HepG2 (cell line): ENCODE measurements around the gene ADAMTSL3. TPM values are rescaled to one million over a fixed set of nuclear protein-coding genes. Genes with fewer than 3 reads are reported as not detected.

Experiments used
- ATAC-seq: fragments of 200-7000 bp; cut with Tn5 transposase; 3 replicates; pipeline ENCODE4 v1.9.1; 2020; ENCODE audit warnings: mild to moderate bottlenecking, moderate library complexity
- BruUV-seq: library from RNA; stranded (reverse); fragments of 400-500 nt; replicated peaks from 2 replicates; lab custom pipeline; 2021; lab: Mats Ljungman, UMichigan
- CTCF ChIA-PET: fragments of 300-600 bp; formaldehyde crosslinking; extraction: SDS; loops from one replicate; lab custom pipeline; 2021; ENCODE audit warnings: low total read pairs, inconsistent platforms, low intra/inter-chr PET ratio; lab: Yijun Ruan, JAX
- POLR2A ChIA-PET: fragments of 350-600 bp; sonication (Branson Sonifier 250); formaldehyde crosslinking; loops from one replicate; lab custom pipeline; 2020; ENCODE audit warnings: antibody characterized with exemption, inconsistent platforms; lab: Yijun Ruan, JAX
- DNase-seq: peaks from one replicate; pipeline ENCODE4 v3.0.0-alpha.2; 2015; ENCODE audit warnings: low spot score
- FAIRE-seq: peaks from 3 replicates; lab custom pipeline; 2011; peaks lifted over from hg19 to GRCh38; lab: Jason Lieb, UNC
- H2AFZ ChIP-seq: one replicate; pipeline ENCODE4 v1.6.1; 2011; ENCODE audit warnings: low read length, inconsistent platforms
- H3K27ac ChIP-seq: fragments of 300-600 bp; 3 replicates; pipeline ENCODE4 v1.8.0; 2011; ENCODE audit warnings: mixed run types, mild to moderate bottlenecking, mixed read lengths, low read length, inconsistent platforms; ENCODE audit not compliant: insufficient read depth; ENCODE audit errors: extremely low read length
- H3K27me3 ChIP-seq, 2 experiments: fragments of 200-600 bp in 1 of 2; 2 replicates in 1 of 2; 3 replicates in 1 of 2; pipeline versions ENCODE4 v1.6.0 to v1.8.0; 2011; ENCODE audit warnings: low read length in 2 of 2, mild to moderate bottlenecking in 2 of 2, moderate library complexity in 2 of 2, inconsistent platforms in 1 of 2; ENCODE audit not compliant: insufficient read depth in 2 of 2, control insufficient read depth in 1 of 2
- H3K36me3 ChIP-seq, 2 experiments: fragments of 200-600 bp in 1 of 2; replicated peaks in 1 of 2; 2 replicates in 1 of 2; 3 replicates in 1 of 2; pipeline versions ENCODE4 v1.5.1 to v1.8.0; 2011; ENCODE audit warnings: low read length in 2 of 2, inconsistent platforms in 1 of 2; ENCODE audit not compliant: insufficient read depth in 2 of 2, control insufficient read depth in 1 of 2
- H3K4me1 ChIP-seq: 2 replicates; pipeline ENCODE4 v1.5.1; 2012; ENCODE audit warnings: low read length, inconsistent platforms; ENCODE audit not compliant: insufficient read depth
- H3K4me2 ChIP-seq: 2 replicates; pipeline ENCODE4 v1.6.0; 2011; ENCODE audit warnings: low read depth, low read length, inconsistent platforms
- H3K4me3 ChIP-seq, 3 experiments: fragments of 200-600 bp in 1 of 3; sonication (generic), shearing (Covaris generic) in 1 of 3; replicated peaks in 1 of 3; 2 replicates each; pipeline ENCODE4 v1.5.1; 2011 to 2016; ENCODE audit warnings: low read length in 3 of 3, inconsistent platforms in 2 of 3, low read depth in 2 of 3, mild to moderate bottlenecking in 2 of 3, control low read depth in 1 of 3, mixed read lengths in 1 of 3; ENCODE audit not compliant: insufficient read depth in 1 of 3
- H3K79me2 ChIP-seq: one replicate; pipeline ENCODE4 v1.6.1; 2011; ENCODE audit warnings: low read length, inconsistent platforms; ENCODE audit not compliant: insufficient read depth
- H3K9ac ChIP-seq: 2 replicates; pipeline ENCODE4 v1.6.0; 2011; ENCODE audit warnings: mild to moderate bottlenecking, low read depth, low read length, inconsistent platforms; ENCODE audit not compliant: insufficient read depth
- H3K9me3 ChIP-seq: 2 replicates; pipeline ENCODE4 v1.5.1; 2012; ENCODE audit warnings: mild to moderate bottlenecking, low read length
- H4K20me1 ChIP-seq: 2 replicates; pipeline ENCODE4 v1.6.0; 2011; ENCODE audit warnings: inconsistent platforms, mild to moderate bottlenecking, low read length, moderate library complexity; ENCODE audit not compliant: insufficient read depth
- MAF1 ChIP-seq: sonication (generic); formaldehyde crosslinking; IDR thresholded peaks from 2 replicates; pipeline ENCODE4 v1.5.0; 2020; ENCODE audit warnings: missing genetic modification reagents, borderline replicate concordance
- MAFF ChIP-seq: IDR thresholded peaks from 2 replicates; pipeline ENCODE4 v1.6.1; 2011; ENCODE audit warnings: low read depth, low read length, improper control_type of control experiment
- PAF1 ChIP-seq: IDR thresholded peaks from 2 replicates; pipeline ENCODE4 v1.6.1; 2016; ENCODE audit warnings: missing genetic modification reagents, missing compliant biosample characterization
- SATB2 ChIP-seq: sonication (generic); formaldehyde crosslinking; IDR thresholded peaks from 2 replicates; pipeline ENCODE4 v1.5.0; 2020; ENCODE audit warnings: missing genetic modification reagents
- STAG1 ChIP-seq: sonication (generic); formaldehyde crosslinking; IDR thresholded peaks from 2 replicates; pipeline ENCODE4 v1.4.0; 2020; ENCODE audit warnings: missing genetic modification reagents
- ZFP62 ChIP-seq: sonication (generic); formaldehyde crosslinking; IDR thresholded peaks from 2 replicates; pipeline ENCODE4 v1.4.0; 2020; ENCODE audit warnings: missing genetic modification reagents
- ZNF10 ChIP-seq: sonication (generic); formaldehyde crosslinking; IDR thresholded peaks from 2 replicates; pipeline ENCODE4 v1.4.0; 2020; ENCODE audit warnings: mild to moderate bottlenecking, low read depth, missing genetic modification reagents, borderline replicate concordance
- ZNF569 ChIP-seq: sonication (generic); formaldehyde crosslinking; IDR thresholded peaks from 2 replicates; pipeline ENCODE4 v1.5.0; 2020; ENCODE audit warnings: mild to moderate bottlenecking, missing genetic modification reagents, moderate library complexity, borderline replicate concordance
- ZNF703 ChIP-seq: sonication (generic); formaldehyde crosslinking; IDR thresholded peaks from 2 replicates; pipeline ENCODE4 v1.5.1; 2020; ENCODE audit warnings: missing genetic modification reagents, mild to moderate bottlenecking, moderate library complexity, borderline replicate concordance
- WGBS: methylation state at CpG from one replicate; pipeline ENCODE4 v1.1.6; 2017; ENCODE audit warnings: low lambda C conversion rate; 5-methylcytosine and 5-hydroxymethylcytosine counted together
- in situ Hi-C: cut with HindIII; loops from 2 replicates; pipeline ENCODE4 v1.10.0; 2017; ENCODE audit warnings: low pct_unique_long_range_greater_than_20kb; ENCODE audit not compliant: extremely low pct_ligation_motif_present
- intact Hi-C: fragments of 100-400 bp; cut with micrococcal nuclease; formaldehyde crosslinking; loops from one replicate; pipeline ENCODE4 v1.10.0; 2022; ENCODE audit not compliant: unreplicated experiment
- polyA plus RNA-seq, 8 experiments: library from polyadenylated mRNA; depleted of rRNA in 3 of 8; stranded (reverse) in 7 of 8; unstranded in 1 of 8; fragments of >200 nt; fragmentation: Illumina TruSeq in 4 of 8; extraction: Trizol in 4 of 8; gene quantifications; 2 replicates each; pipeline versions ENCODE4 v1.2.1 to v1.2.3, GENCODE V29; 2011 to 2016; ENCODE audit warnings: low read depth in 4 of 8, missing spikeins in 1 of 8, mixed read lengths in 1 of 8; ENCODE audit not compliant: insufficient read depth in 1 of 8
- total RNA-seq, 5 experiments: library from RNA; depleted of rRNA; stranded (reverse); fragments of >200 nt; fragmentation: Illumina TruSeq; extraction: Trizol; gene quantifications; 2 replicates each; pipeline ENCODE4 v1.2.3, GENCODE V29; 2016; ENCODE audit warnings: low read depth in 1 of 5
- TF ChIP-seq, protein P1 (sequence below): sonication (generic); formaldehyde crosslinking; IDR thresholded peaks from 2 replicates; pipeline ENCODE4 v1.4.0; 2020; ENCODE audit warnings: missing genetic modification reagents
- TF ChIP-seq, protein P2 (sequence below), 2 experiments: sonication (generic) in 1 of 2; formaldehyde crosslinking in 1 of 2; IDR thresholded peaks; 2 replicates each; pipeline versions ENCODE4 v1.4.0 to v1.6.1; 2016 to 2020; ENCODE audit warnings: borderline replicate concordance in 1 of 2, low read depth in 1 of 2, mild to moderate bottlenecking in 1 of 2, missing genetic modification reagents in 1 of 2
- TF ChIP-seq, protein P3 (sequence below): sonication (generic); IDR thresholded peaks from 2 replicates; pipeline ENCODE4 v1.6.1; 2016; ENCODE audit warnings: low read depth, borderline replicate concordance

ADAMTSL3 gene
- total and polyA plus RNA-seq, 2 of the 13 experiments (the other 11 are each of a cell fraction or from before 2014, with no cell fraction given), result 0.04 to 0.09 TPM

GRCh38 chr15:83658430-83659416 lies 4.8 kb downstream of the ADAMTSL3 start:
- DNase-seq, result no peak
- H3K4me3 ChIP-seq, result no peak overlapping the region
- H3K9ac ChIP-seq, result no peak overlapping the region
- H3K27me3 ChIP-seq, result no peaks in the 10 kb centered on the region
- no peaks in the 10 kb centered on the region for H3K79me2 ChIP-seq
- H3K36me3 ChIP-seq, result no peaks in the 10 kb centered on the region
- no peak overlapping the region for H3K27ac ChIP-seq
- H4K20me1 ChIP-seq, result no peaks in the 10 kb centered on the region
- BruUV-seq, result no TSS peak
- peaks cover 32% of the 10 kb centered on the region for H3K4me1 ChIP-seq
- no peak overlapping the region for H2AFZ ChIP-seq
- in situ Hi-C loops (no loop called here), intact Hi-C loops (no loop called here)
- H3K4me2 ChIP-seq, result no peak overlapping the region
- ChIA-PET CTCF (no interaction called here), POLR2A (no interaction called here)
- ATAC-seq, result no peak
- no peak for FAIRE-seq
- no peaks in the 10 kb centered on the region for H3K9me3 ChIP-seq
- 33% methylated on average over 10 of the region's 10 CpGs for WGBS
- TF ChIP-seq SATB2 (CRISPR knock-in tag) (no peak), ZNF703 (CRISPR knock-in tag) (no peak), STAG1 (no peak), PAF1 (no peak), ZNF10 (CRISPR knock-in tag) (no peak), MAF1 (CRISPR knock-in tag) (no peak), ZNF569 (CRISPR knock-in tag) (no peak), ZFP62 (CRISPR knock-in tag) (no peak), MAFF (no peak)
- TF ChIP-seq, protein P1, sequence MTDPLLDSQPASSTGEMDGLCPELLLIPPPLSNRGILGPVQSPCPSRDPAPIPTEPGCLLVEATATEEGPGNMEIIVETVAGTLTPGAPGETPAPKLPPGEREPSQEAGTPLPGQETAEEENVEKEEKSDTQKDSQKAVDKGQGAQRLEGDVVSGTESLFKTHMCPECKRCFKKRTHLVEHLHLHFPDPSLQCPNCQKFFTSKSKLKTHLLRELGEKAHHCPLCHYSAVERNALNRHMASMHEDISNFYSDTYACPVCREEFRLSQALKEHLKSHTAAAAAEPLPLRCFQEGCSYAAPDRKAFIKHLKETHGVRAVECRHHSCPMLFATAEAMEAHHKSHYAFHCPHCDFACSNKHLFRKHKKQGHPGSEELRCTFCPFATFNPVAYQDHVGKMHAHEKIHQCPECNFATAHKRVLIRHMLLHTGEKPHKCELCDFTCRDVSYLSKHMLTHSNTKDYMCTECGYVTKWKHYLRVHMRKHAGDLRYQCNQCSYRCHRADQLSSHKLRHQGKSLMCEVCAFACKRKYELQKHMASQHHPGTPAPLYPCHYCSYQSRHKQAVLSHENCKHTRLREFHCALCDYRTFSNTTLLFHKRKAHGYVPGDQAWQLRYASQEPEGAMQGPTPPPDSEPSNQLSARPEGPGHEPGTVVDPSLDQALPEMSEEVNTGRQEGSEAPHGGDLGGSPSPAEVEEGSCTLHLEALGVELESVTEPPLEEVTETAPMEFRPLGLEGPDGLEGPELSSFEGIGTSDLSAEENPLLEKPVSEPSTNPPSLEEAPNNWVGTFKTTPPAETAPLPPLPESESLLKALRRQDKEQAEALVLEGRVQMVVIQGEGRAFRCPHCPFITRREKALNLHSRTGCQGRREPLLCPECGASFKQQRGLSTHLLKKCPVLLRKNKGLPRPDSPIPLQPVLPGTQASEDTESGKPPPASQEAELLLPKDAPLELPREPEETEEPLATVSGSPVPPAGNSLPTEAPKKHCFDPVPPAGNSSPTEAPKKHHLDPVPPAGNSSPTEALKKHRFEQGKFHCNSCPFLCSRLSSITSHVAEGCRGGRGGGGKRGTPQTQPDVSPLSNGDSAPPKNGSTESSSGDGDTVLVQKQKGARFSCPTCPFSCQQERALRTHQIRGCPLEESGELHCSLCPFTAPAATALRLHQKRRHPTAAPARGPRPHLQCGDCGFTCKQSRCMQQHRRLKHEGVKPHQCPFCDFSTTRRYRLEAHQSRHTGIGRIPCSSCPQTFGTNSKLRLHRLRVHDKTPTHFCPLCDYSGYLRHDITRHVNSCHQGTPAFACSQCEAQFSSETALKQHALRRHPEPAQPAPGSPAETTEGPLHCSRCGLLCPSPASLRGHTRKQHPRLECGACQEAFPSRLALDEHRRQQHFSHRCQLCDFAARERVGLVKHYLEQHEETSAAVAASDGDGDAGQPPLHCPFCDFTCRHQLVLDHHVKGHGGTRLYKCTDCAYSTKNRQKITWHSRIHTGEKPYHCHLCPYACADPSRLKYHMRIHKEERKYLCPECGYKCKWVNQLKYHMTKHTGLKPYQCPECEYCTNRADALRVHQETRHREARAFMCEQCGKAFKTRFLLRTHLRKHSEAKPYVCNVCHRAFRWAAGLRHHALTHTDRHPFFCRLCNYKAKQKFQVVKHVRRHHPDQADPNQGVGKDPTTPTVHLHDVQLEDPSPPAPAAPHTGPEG, result no peak
- TF ChIP-seq, protein P2, sequence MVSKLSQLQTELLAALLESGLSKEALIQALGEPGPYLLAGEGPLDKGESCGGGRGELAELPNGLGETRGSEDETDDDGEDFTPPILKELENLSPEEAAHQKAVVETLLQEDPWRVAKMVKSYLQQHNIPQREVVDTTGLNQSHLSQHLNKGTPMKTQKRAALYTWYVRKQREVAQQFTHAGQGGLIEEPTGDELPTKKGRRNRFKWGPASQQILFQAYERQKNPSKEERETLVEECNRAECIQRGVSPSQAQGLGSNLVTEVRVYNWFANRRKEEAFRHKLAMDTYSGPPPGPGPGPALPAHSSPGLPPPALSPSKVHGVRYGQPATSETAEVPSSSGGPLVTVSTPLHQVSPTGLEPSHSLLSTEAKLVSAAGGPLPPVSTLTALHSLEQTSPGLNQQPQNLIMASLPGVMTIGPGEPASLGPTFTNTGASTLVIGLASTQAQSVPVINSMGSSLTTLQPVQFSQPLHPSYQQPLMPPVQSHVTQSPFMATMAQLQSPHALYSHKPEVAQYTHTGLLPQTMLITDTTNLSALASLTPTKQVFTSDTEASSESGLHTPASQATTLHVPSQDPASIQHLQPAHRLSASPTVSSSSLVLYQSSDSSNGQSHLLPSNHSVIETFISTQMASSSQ (IDR thresholded peaks at IDR 0.05; ENCODE audit: low read depth), result no peak
- TF ChIP-seq, protein P2 (CRISPR knock-in tag; IDR thresholded peaks at IDR 0.05; ENCODE audit: borderline replicate concordance), result no peak
- TF ChIP-seq, protein P3, sequence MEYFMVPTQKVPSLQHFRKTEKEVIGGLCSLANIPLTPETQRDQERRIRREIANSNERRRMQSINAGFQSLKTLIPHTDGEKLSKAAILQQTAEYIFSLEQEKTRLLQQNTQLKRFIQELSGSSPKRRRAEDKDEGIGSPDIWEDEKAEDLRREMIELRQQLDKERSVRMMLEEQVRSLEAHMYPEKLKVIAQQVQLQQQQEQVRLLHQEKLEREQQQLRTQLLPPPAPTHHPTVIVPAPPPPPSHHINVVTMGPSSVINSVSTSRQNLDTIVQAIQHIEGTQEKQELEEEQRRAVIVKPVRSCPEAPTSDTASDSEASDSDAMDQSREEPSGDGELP, result no peak
